Hematopoietic multipotent progenitor cell treated with erythropoietin and hydrocortisone succinate and interleukin-3 and kit ligand, for 17 days (in vitro differentiated cells): ENCODE results near the gene HLA-A.

Experiments used
- DNase-seq: peaks from one replicate; pipeline ENCODE4 v3.0.0-alpha.2; 2015; ENCODE audit warnings: low spot score

HLA-A gene

GRCh38 chr6:29935273-29935955 is 6.9 kb upstream of the HLA-A start:
- no peak for DNase-seq

DNA sequence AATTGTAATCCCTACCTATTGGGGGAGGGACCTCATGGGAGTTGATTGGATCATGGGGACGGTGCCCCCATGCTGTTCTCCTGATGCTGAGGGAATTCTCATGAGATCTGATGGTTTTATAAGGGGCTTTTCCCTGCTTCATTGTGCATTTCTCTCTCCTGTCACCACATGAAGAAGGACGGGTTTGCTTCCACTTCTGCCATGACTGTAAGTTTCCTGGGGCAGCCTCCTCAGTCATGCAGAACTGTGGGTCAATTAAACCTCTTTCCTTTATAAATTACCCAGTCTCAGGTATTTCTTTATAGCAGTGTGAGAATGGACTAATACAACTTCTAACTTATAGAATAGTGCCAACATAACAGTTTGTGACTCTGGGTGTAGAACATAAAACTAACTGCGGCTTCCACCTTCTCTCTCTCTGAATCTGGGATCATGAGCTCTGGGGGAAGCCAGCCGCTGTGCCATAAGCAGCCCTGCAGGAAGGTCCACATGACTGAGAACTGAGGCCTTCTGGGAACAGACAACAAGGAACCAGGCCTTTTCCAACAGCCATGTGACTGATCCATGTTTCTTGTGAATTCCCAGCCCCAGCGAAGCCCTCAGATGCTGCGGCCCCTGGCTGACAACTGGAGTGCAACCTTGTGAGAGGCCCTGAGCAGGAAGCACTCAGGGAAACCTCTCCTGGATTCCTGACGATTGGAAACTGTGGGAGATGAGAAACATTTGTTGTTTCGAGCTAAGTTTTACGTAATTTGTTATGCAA is 3.4 kb upstream of the HLA-A start:
- DNase-seq, result no peak

DNA sequence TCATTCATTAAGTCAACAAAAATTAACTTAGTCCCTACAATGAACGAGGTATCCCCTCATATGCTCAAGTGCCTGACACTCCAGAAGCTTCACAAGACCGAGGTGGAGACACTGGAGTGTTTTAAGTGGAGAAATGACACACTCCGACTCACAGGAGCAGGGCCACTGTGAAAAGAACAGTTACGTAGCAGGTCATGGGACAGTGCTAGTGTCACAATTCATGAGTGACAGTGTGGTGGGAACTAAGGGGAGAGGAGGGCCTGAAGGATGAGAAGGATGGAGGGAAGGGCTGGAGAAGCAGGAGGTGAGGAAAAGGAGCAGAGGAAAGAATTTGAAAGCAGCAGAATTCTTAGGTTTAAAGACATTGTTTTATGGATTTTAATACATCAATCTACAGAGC is 1.3 kb upstream of the HLA-A start:
- no peak for DNase-seq

GRCh38 chr6:29941471-29941870 is 861 bp upstream of the HLA-A start:
- DNase-seq, result no peak

DNA sequence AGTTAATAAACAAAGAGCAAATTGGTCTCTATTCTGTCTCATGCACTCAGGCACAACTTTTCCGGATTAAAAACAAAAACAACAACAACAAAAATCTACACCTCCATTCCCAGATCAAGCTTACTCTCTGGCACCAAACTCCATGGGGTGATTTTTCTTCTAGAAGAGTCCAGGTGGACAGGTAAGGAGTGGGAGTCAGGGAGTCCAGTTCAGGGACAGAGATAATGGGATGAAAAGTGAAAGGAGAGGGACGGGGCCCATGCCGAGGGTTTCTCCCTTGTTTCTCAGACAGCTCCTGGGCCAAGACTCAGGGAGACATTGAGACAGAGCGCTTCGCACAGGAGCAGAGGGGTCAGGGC is 437 bp upstream of the HLA-A start:
- no peak for DNase-seq

DNA sequence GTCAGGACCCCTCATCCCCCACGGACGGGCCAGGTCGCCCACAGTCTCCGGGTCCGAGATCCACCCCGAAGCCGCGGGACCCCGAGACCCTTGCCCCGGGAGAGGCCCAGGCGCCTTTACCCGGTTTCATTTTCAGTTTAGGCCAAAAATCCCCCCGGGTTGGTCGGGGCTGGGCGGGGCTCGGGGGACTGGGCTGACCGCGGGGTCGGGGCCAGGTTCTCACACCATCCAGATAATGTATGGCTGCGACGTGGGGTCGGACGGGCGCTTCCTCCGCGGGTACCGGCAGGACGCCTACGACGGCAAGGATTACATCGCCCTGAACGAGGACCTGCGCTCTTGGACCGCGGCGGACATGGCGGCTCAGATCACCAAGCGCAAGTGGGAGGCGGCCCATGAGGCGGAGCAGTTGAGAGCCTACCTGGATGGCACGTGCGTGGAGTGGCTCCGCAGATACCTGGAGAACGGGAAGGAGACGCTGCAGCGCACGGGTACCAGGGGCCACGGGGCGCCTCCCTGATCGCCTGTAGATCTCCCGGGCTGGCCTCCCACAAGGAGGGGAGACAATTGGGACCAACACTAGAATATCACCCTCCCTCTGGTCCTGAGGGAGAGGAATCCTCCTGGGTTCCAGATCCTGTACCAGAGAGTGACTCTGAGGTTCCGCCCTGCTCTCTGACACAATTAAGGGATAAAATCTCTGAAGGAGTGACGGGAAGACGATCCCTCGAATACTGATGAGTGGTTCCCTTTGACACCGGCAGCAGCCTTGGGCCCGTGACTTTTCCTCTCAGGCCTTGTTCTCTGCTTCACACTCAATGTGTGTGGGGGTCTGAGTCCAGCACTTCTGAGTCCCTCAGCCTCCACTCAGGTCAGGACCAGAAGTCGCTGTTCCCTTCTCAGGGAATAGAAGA is 978 bp downstream of the HLA-A start:
- peak; percentile 38 for DNase-seq

GRCh38 chr6:29945281-29945820 is 3.0 kb downstream of the HLA-A start:
- DNase-seq, result no peak

DNA sequence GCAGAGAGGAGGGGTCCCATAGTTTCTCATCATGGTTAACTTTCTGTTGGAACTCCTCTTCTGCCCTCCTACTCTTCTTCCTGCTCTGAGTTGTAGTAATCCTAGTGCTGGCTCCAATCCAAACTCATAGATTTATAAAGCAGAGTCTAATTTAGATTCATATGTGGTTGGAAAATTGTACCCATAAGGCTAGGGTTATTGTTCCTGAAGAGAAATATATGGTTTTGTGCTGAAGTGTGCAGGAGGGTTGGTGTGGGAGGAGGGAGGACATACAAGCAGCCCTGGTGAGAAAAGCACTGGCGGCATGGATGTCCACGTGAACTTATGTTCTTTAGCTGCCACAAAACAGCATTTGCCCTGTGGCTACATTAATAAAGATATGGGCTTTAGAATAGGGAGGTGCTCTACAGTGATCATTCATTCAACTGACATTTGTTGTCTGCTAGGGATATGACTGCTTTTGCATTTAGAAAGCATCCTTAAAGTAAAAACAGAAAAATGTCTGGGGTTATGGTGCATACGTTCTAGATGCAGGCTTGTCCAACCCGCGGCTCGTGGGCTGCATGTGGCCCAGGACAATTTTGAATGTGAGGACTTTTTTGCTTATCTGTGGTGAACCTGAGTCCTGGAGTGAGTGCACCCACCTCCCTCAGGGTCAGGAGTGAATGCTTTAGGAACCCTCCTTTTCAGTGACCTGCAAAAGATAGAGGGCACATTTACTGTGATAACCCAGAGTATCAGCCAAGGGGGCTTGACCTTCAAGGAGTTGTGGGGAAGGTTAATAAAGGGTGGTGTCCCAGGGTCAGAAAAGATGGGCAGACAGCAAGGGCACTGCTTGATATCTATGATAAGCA is 4.1 kb downstream of the HLA-A start:
- no peak for DNase-seq

- no peak for DNase-seq
Observed at GRCh38 chr6:29947077-29947980, 5.0 kb downstream of the HLA-A start.

DNA sequence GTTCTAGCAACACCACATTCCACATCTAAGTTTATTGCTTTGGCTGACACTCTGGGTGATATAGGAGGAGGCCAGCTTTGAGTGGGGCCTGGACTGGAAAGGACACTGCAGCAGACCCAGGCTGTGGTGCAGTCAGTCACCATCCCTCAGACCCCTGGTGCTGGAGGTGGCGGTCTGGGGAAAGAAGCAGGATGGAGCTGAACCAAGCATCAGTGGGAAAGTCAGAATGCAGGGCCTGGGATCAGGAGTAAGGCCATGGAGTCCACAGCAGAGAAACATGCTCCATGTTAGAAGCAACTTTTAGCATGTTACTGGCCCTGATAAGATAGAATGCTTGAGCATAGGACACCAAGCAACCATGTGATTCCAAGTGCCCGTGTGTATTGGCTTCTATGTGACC is 5.9 kb downstream of the HLA-A start:
- no peak for DNase-seq

DNA sequence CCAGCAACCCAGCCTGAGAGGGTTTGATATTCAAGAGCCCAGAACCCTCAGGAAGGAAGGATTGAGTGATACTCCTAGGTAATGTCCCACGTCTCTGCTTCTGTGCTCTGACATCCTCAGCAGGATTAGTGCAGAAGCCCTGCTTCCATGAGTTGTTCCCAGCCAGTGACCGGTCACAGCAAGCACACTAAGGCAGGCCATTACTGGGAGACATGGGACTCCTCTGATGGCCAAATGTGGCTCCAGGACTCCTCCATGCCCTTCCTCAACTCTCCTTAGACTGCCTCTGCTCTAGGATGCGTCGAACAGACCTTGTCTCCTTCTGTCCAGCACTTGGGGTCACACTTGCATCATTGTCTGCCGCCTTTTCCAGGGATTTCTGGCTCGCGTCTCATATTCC is 7.6 kb downstream of the HLA-A start:
- no peak for DNase-seq

DNA sequence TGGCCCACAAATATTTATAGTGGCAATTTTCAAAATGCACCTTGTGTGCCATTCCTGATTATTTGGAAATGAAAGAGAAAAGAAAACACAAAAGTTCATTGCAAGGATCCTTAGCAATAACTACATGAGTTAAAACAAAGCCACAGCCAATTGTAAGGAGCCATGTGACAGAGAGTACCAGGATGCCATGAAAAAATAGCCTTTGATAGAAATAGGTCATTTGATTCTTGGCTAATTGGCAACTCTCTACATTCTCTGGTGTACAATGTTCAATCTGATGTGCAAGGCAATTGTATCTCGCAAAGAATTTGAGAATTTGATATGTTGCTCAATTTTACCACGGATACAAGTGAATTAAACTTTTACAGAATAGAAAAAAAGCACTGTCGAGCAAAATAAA is 9.6 kb downstream of the HLA-A start:
- DNase-seq, result no peak

DNA sequence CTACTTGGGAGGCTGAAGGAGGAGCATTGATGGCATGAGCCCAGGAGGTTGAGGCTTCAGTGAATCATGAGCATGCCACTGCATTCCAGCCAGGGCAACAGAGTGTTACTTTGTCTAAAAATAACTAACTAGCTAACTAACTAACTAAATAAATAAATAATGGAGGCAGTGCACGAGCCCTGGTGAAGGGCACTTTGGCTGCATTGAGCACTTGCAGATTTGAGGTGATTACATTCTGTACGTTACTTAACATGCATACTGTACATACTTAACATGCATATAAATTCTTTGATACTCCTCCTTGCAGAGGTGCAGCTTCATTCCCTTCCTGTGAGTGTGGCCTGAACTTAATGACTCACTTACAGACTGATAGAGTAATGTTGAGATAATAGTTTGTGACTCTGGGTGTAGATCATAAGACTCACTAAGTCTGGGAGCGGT is 10.7 kb downstream of the HLA-A start:
- DNase-seq, result no peak

GRCh38 chr6:29953686-29954085 is 11.4 kb downstream of the HLA-A start:
- DNase-seq, result no peak

DNA sequence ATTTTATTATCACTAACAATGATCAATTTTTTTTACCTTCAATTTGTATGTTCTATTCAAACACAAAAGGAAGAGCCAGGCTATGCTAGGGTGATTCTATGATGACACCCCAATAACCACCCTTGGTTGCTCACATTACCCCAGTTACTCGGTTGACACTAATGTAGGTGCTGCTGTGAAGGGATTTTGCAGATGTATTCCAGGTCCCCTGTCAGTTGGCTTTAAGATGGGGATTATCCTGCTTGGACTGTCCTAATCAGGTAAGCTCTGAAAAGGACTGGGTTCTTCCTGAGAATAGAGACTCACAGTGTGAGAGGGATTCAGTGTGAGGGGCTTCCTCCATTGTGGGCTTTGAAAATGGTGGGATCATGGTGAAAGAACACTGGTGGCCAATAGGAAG is 11.9 kb downstream of the HLA-A start:
- DNase-seq, result no peak

DNA sequence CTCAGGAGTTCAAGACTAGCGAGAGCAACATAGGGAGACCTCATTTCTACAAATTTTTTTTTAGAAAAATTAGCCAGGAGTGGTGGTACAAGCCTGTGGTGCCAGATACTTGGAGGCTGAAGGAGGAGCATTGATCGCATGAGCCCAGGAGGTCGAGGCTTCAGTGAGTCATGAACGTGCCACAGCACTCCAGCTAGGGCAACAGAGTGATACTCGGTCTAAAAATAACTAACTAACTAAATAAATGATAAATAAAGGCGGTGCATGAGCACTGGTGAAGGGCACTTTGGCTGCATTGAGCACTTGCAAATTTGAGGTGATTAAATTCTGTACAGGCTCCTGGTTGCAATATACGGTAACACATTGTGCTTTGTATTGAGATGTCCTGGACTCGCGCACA is 13.5 kb downstream of the HLA-A start:
- DNase-seq, result no peak

- DNase-seq, result no peak
Observed at GRCh38 chr6:29956518-29956917, 14.2 kb downstream of the HLA-A start.

DNA sequence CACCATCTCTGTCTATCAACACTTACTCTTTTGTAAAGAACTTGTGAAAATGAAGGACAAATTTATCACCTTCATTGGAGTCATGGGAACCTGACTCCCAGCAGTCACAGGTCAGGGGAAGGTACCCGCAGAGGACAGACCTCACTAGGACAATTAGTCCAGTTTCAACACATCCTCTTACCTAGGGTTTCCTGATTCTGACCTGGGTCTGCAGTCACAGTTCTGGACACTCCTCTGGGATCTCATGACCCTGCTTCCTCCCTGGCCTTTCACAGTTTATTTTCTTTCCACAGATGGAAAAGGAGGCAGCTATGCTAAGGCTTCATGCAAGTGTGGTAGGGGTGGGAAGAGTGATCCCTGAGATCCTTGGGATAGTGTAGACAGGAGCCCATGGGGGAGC is 15.7 kb downstream of the HLA-A start:
- no peak for DNase-seq

DNA sequence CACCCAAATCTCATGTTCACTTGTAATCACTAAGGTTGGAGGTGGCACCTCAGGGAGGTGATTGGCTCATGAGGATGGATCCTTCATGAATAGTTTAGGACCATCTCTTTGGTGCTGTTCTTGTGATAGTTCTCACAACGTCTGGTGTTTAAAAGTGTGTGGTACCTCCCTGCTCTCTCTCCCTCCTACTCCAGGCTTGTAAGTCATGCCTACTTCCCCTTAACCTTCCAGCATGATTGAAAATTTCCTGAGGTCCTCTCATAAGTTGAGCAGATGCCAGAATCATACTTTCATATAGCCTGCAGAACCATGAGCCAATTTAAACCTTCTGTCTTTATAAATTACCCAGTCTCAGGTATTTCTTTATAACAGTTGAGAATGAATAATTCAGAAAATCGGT is 16.6 kb downstream of the HLA-A start:
- no peak for DNase-seq

DNA sequence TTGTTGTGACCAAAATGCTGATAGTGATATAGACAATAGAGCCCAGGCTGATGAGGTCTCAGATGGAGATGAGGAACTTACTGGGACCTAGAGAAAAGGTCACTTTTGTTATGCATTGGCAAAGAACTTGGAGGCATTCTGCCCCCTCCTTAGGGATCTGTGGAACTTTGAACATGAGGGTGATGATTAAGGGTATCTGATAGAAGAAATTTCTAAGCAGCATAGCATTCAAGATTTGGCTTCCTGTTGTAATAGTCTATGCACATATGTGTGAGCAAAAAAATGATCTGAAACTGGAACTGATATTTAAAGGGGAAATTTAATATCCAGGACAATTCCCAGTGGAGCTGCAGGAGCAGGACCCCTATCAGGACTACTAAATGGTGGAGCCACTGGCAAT is 17.1 kb downstream of the HLA-A start:
- DNase-seq, result no peak

GRCh38 chr6:29961966-29962365 is 19.6 kb downstream of the HLA-A start:
- no peak for DNase-seq
